ENCODE results near the gene HLA-DRB5.
"Not testable (repeated sequence)": the region's sequence is repeated elsewhere in the genome, so short reads cannot be mapped to it uniquely, and the experiment has no call there.

Gene HLA-DRB5

GRCh38 chr6:32529697-32530430 lies at the start of gene HLA-DRB5:
Gene HLA-DRB5, minus strand, starts transcription at chr6:32530287. Its CDS starts 63 bp downstream, at chr6:32530224.
- DNase-seq = no peak

GRCh38 chr6:32578962-32579361 lies 48.9 kb upstream of the HLA-DRB5 start:
- no peak for DNase-seq

- DNase-seq = not testable (repeated sequence)
Observed at GRCh38 chr6:32577493-32577892, 47.4 kb upstream of the HLA-DRB5 start.

DNA sequence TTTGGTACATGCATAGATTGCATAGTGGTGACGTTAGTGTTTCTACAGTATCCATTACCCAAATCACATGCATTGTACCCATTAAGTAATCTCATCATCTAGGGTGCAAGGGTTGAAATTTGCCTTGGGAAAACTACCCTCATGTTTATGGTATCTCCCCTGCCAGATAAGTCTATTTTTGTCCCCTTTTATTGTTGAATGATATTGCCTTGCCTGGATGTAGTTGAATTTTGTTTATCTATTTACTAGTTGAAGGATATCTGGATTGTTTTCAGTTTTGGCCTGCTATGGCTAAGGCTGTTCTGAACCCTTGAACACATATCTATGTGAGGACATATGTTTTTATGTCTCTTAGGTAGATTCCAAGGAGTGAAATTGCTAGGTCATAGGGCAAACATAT lies 46.2 kb upstream of the HLA-DRB5 start:
- DNase-seq = no peak

- DNase-seq = no peak
Observed at GRCh38 chr6:32570363-32570905, 40.3 kb upstream of the HLA-DRB5 start.

DNA sequence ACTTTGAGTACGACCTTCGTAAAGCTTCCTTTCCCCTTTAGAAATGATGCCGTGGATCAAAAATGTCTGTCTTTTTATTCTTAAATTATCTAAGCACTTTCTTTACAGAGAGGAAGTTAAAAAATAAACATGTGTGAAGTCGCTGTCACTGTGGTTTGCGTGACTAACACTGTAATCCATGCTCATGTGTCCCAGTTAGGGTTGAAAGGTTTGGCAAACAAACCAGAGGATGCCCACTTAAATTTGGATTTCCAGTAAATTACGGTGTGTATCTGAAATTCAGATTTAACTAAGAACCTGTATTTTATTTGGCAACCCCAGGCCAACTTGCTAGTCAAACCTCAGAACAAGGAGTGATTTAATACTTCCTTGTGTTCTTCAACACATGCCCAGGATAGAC lies 38.5 kb upstream of the HLA-DRB5 start:
- DNase-seq = no peak

DNA sequence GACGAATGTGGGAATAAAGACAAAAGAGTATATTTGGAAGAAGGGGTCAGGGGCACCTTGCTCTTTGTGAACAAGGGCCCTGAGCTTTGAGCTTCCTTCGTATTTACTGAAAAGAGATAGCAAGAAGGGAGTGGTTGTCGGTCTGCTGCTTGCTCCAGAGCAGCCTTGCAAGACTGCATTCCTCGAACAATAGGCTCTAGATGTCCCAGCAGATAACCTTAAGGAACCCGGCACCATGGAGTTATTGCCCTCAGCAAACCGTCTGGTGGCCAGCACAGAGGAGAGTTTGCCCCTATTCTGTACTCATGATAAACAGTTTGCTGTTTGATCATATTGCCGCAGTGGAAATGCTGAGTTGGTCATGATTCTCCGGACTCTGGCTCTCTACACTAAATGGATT lies 36.9 kb upstream of the HLA-DRB5 start:
- DNase-seq = no peak

- DNase-seq = no peak
Observed at GRCh38 chr6:32565511-32565910, 35.4 kb upstream of the HLA-DRB5 start.

GRCh38 chr6:32562940-32563339 lies 32.9 kb upstream of the HLA-DRB5 start:
- DNase-seq = no peak

- no peak for DNase-seq
Observed at GRCh38 chr6:32559747-32560146, 29.7 kb upstream of the HLA-DRB5 start.

GRCh38 chr6:32558426-32559057 lies 28.5 kb upstream of the HLA-DRB5 start:
- DNase-seq = no peak

DNA sequence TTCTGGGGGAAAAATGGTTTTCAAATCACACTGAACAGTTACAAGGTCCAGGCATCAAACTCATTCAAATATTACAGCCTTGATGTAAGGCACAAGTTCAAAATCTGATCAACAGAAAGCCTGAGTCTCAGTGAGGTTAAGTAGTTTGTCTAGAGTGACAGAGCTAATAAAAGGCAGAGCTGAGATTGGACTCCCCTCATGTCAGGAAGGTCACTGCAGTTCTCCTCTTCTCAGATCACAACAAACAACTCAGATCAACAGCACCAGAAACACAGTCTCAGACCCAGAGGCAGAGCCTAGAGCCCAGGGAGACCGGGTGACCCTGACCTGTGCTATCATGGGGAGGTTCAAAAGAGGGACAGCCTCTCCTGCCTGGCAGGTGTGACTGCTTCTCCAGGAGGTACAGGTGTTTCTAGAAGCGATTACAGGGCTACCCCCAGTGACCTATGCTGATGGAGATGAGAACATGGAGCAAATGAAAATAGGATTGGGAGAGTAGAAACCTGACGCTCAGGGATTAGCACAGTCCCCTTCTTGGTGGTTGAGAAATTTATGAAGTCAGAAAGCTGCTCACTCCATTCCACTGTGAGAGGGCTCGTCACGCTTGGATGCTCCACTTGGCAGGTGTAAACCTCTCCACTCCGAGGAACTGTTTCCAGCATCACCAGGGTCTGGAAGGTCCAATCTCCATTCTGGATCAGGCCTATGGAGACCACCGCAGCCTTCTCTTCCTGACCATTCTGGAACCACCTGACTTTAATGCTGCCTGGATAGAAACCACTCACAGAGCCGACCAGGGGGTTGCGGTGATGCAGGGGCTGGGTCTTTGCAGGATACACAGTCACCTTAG lies 24.3 kb upstream of the HLA-DRB5 start:
- DNase-seq = no peak

GRCh38 chr6:32553037-32553742 lies 23.1 kb upstream of the HLA-DRB5 start:
- no peak for DNase-seq

DNA sequence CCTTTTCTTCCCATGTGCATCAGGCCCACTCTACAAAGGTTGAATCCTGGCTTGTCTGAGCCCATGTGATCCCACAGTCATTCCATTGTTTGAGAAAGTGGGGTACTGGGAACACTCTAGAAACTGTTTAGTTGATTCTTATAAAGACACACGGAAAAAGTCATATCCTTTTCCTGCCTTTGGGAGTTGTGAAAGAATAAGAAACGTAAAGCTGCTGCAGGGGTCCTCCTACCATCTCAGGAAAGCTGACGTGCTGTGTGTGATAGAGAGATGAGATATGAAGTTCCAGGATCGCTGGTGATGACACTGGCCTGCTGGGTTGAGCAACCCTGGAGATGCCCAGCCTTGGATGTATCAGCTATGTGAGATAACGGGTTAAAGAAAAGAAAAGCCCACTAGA lies 21.3 kb upstream of the HLA-DRB5 start:
- DNase-seq = no peak

GRCh38 chr6:32539839-32540238 lies 9.8 kb upstream of the HLA-DRB5 start:
- DNase-seq = no peak

GRCh38 chr6:32530431-32530793 lies 325 bp upstream of the HLA-DRB5 start:
- not testable (repeated sequence) for DNase-seq

DNA sequence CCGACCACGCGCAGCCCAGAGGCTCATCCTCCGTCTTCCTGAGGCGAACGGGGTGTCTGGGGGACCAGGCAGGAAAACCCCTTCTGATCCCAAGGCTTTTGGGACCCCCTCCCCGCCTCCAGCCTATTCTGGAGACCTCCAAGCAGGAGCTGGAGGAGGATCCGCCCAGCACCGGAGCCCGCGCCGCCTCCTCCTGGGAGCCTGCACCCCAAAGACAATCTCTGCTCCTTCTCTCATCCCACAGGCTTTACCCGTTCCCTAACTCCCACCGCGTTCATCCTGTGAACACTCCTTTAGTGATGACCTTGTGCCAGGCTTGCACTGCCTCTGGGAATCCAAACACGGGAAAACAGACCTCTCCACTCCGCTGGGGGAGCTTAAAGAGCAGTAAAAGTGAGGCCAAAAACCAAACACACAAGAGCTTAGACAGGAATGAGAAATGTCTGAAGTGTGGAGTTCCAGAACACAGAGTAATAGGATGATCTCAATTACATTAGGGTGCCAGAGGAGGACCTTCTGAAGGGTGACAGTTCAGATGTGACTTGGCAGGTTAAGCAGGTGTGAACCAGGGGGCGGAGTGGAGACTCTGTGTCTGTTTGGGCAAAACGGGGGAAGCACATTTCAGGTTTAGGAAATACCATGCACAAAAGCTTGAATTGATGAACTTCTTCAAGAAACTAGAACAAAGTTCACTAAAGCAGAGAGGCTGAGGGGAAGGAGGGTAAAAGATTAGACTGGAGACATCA lies 7.6 kb downstream of the HLA-DRB5 start:
- DNase-seq = no peak

DNA sequence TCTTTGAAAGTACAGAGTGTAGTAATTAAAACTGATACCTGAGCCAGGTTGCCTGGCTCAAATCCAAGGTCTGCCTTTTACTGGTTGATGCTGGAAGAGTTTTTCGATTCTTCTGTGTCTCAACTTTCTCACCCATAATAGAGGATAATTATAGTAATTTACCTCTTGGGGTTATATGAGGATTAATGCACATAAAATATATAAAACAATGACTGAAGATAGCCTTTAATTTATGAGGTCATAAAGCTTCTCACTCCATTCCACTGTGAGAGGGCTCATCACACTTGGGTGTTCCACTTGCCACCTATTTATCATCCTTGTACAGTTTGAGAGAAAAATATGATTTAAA lies 10.2 kb downstream of the HLA-DRB5 start:
- no peak for DNase-seq

- no peak for DNase-seq
Observed at GRCh38 chr6:32519118-32519909, 10.8 kb downstream of the HLA-DRB5 start.

DNA sequence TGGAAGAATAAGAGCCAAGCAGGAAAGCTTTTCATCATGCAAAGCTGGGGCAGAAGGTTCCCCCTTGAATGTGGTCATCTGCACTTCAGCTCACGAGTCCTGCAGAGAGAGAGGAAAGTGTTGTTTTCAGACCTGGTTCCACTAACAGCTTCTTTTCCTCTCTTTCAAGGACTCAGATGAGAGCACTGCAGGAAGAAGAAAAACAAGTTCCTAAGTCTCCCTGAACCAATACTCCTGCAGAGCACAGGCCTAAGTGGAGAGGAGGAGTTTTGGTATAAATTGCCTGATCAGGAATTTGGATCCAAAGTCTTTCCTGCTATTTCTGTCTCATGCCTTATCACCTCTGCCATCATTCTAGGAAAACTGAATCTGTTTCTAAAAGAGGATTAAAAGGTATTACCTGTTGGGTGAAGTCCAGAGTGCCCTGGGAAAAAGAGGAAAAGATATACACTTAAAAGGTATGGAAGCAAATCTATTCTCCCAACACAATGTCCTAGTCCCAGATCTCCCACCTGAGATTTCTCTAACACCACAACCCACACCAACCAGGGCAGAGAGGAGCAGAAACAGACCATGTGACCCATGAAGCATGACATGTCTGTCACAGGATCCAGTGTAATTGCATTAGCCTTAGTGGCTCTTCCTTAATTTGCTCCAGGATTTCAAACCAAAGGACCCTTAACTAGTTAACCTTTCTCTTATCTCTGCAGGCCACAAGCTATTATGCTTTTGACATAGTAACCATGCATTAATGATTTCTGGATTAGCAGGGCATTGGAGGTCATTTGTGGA lies 12.2 kb downstream of the HLA-DRB5 start:
- DNase-seq = no peak

All from eye (tissue), 1 donor.